ENCODE data around the gene B3GAT1.

Gene B3GAT1

DNA sequence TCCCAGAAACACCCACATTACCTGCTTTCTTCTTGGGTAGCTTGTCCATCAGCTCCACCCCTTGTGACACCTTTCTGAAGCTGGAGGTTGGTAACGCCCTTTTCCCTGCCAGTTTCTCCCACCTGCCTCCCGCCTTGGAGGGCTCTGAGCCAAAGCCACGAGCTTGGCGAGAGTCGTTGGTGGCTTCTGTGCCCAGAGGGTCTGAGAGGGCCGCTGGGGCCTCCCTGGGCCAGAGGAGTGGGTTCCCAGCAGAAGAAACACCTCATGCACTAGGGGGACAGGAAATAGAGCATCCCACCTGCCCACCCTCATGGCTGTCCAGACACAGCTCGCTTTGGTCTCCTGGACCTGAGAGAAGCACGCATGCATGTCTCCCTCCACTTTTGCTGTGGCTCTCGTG, 37.9 kb downstream of the B3GAT1 start:
- no peaks in the 10 kb centered on the region for H3K9me3 ChIP-seq (ENCODE audit: control insufficient read depth, insufficient read depth, low read length)
- H4K20me1 ChIP-seq (ENCODE audit: control insufficient read depth, insufficient read depth, low read depth, low read length) = no peaks in the 10 kb centered on the region
- H3K79me2 ChIP-seq (ENCODE audit: control insufficient read depth, low read length) = no peaks in the 10 kb centered on the region
- H3K4me1 ChIP-seq (ENCODE audit: control insufficient read depth, low read length) = no peaks in the 10 kb centered on the region
- H3K4me2 ChIP-seq (ENCODE audit: low read length) = no peak overlapping the region
- no peak overlapping the region for H3K4me3 ChIP-seq (ENCODE audit: low read length)
- TF ChIP-seq, protein P1, sequence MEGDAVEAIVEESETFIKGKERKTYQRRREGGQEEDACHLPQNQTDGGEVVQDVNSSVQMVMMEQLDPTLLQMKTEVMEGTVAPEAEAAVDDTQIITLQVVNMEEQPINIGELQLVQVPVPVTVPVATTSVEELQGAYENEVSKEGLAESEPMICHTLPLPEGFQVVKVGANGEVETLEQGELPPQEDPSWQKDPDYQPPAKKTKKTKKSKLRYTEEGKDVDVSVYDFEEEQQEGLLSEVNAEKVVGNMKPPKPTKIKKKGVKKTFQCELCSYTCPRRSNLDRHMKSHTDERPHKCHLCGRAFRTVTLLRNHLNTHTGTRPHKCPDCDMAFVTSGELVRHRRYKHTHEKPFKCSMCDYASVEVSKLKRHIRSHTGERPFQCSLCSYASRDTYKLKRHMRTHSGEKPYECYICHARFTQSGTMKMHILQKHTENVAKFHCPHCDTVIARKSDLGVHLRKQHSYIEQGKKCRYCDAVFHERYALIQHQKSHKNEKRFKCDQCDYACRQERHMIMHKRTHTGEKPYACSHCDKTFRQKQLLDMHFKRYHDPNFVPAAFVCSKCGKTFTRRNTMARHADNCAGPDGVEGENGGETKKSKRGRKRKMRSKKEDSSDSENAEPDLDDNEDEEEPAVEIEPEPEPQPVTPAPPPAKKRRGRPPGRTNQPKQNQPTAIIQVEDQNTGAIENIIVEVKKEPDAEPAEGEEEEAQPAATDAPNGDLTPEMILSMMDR (IDR thresholded peaks at IDR 0.05; ENCODE audit: low read depth, low read length, poor library complexity, severe bottlenecking) = no peak
- TF ChIP-seq EZH2phosphoT487 (IDR thresholded peaks at IDR 0.05; ENCODE audit: borderline replicate concordance, low read length) = no peak
- no peaks in the 10 kb centered on the region for H3F3A ChIP-seq (ENCODE audit: control insufficient read depth, insufficient read depth)
- H3K27ac ChIP-seq (ENCODE audit: low read depth, low read length) = no peak overlapping the region
- H3K9me2 ChIP-seq (replicated peaks; ENCODE audit: control insufficient read depth, low read length) = no peaks in the 10 kb centered on the region
- no peaks in the 10 kb centered on the region for H3K27me3 ChIP-seq (ENCODE audit: control insufficient read depth, low read length)
- no peaks in the 10 kb centered on the region for H3K36me3 ChIP-seq (ENCODE audit: control insufficient read depth, low read length)

- H3K4me1 ChIP-seq (ENCODE audit: control insufficient read depth, low read length) = no peaks in the 10 kb centered on the region
- H3F3A ChIP-seq (ENCODE audit: control insufficient read depth, insufficient read depth) = no peaks in the 10 kb centered on the region
- H3K79me2 ChIP-seq (ENCODE audit: control insufficient read depth, low read length) = no peaks in the 10 kb centered on the region
- H3K36me3 ChIP-seq (ENCODE audit: control insufficient read depth, low read length) = no peaks in the 10 kb centered on the region
- no peak overlapping the region for H3K4me2 ChIP-seq (ENCODE audit: low read length)
- TF ChIP-seq, protein P1 (IDR thresholded peaks at IDR 0.05; ENCODE audit: low read depth, low read length, poor library complexity, severe bottlenecking) = no peak
- TF ChIP-seq EZH2phosphoT487 (IDR thresholded peaks at IDR 0.05; ENCODE audit: borderline replicate concordance, low read length) = no peak
- H3K9me3 ChIP-seq (ENCODE audit: control insufficient read depth, insufficient read depth, low read length) = no peaks in the 10 kb centered on the region
- no peaks in the 10 kb centered on the region for H4K20me1 ChIP-seq (ENCODE audit: control insufficient read depth, insufficient read depth, low read depth, low read length)
- no peak overlapping the region for H3K27ac ChIP-seq (ENCODE audit: low read depth, low read length)
- H3K27me3 ChIP-seq (ENCODE audit: control insufficient read depth, low read length) = no peaks in the 10 kb centered on the region
- no peak overlapping the region for H3K4me3 ChIP-seq (ENCODE audit: low read length)
- H3K9me2 ChIP-seq (replicated peaks; ENCODE audit: control insufficient read depth, low read length) = no peaks in the 10 kb centered on the region
These were observed 38.4 kb downstream of the B3GAT1 start for GRCh38 chr11:134373591-134374052.

DNA sequence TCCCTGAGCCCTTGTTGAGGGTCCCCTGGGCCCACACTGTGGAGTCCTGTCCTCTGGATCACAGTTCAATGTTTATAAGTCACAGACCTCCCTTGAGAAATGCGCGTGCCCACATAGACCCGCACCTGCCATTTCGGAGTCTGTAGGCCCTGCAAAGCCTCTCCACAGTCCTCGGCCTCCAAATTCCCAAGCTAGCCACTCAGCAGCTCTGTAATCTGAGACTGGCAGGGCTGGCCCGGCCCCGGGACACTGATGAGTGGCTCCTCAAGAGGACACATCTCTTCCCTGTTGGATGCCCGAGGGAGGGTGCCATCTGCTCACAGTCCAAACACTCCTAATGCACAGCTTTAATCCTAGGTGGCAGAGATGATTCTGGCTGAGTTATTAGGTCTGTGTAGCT, 39.1 kb downstream of the B3GAT1 start:
- H3F3A ChIP-seq (ENCODE audit: control insufficient read depth, insufficient read depth) = no peaks in the 10 kb centered on the region
- no peak overlapping the region for H3K27ac ChIP-seq (ENCODE audit: low read depth, low read length)
- H3K9me2 ChIP-seq (replicated peaks; ENCODE audit: control insufficient read depth, low read length) = no peaks in the 10 kb centered on the region
- H3K4me1 ChIP-seq (ENCODE audit: control insufficient read depth, low read length) = no peaks in the 10 kb centered on the region
- no peak for TF ChIP-seq EZH2phosphoT487 (IDR thresholded peaks at IDR 0.05; ENCODE audit: borderline replicate concordance, low read length)
- TF ChIP-seq, protein P1 (IDR thresholded peaks at IDR 0.05; ENCODE audit: low read depth, low read length, poor library complexity, severe bottlenecking) = no peak
- no peak overlapping the region for H3K4me2 ChIP-seq (ENCODE audit: low read length)
- no peak overlapping the region for H3K4me3 ChIP-seq (ENCODE audit: low read length)
- no peaks in the 10 kb centered on the region for H3K36me3 ChIP-seq (ENCODE audit: control insufficient read depth, low read length)
- no peaks in the 10 kb centered on the region for H3K27me3 ChIP-seq (ENCODE audit: control insufficient read depth, low read length)
- H4K20me1 ChIP-seq (ENCODE audit: control insufficient read depth, insufficient read depth, low read depth, low read length) = no peaks in the 10 kb centered on the region
- no peaks in the 10 kb centered on the region for H3K9me3 ChIP-seq (ENCODE audit: control insufficient read depth, insufficient read depth, low read length)
- no peaks in the 10 kb centered on the region for H3K79me2 ChIP-seq (ENCODE audit: control insufficient read depth, low read length)

All from DOHH2 (cell line).